Measurements from ENCODE around the gene COX6B2. TPM values are rescaled to one million over a fixed set of nuclear protein-coding genes. Genes with fewer than 3 reads are reported as not detected.
A peak's percentile ranks its signal among the peaks of the same experiment; 100 is the strongest.

The COX6B2 gene
- total and polyA plus RNA-seq, 2 of the 8 experiments (the other 6 are each of a cell fraction or from before 2014, with no cell fraction given), result 4.9 to 6.4 TPM

DNA sequence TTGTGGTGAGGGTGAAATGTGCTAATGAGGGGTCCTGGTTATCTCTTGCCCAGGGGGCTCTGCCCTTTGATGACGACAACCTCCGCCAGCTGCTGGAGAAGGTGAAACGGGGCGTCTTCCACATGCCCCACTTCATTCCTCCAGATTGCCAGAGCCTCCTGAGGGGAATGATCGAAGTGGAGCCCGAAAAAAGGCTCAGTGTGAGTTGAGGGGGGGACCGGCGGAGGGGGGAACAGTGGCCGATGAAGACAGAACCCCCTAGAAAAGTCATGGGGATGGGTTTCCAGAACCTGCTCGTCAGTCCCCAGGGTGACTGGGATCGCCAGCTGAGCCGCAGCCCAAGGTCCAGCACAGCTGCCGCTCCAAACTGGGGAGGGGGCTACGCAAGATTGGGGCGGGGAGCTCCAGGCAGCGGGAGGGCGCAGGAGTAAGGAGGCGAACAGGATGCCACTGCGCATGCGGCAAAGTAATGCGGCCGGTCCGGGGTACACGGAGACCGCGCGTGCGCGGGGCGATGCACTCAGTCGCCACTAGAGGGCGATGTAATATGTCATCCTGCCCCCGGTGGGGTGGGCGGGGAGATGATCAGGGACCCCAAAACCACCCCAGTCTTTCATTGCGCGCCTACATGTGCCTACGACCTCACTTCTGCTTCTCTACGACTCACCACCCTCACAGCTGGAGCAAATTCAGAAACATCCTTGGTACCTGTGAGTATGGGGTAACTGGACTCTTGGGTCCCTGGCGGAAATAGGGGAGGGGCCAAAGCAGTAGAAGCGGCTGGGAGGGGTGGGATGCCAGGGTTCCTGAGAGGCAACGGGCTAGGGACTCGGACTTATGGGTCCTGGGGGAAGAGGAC lies 52.8 kb downstream of the COX6B2 start (continued):
- TF ChIP-seq TEAD4 (IDR thresholded peaks at IDR 0.05; ENCODE audit: low read depth, low read length) (no peak), RNF2 (IDR thresholded peaks at IDR 0.05; ENCODE audit: borderline replicate concordance, low read depth, low read length, missing control alignments, poor library complexity, severe bottlenecking) (no peak), SIN3A (conservative IDR thresholded peaks at IDR 0.05 in 1 of 2, IDR thresholded peaks at IDR 0.05 in 1 of 2; ENCODE audit: low read depth in 1 of 2, low read length in 2 of 2) (0 out of 4 replicates have a peak, but pooled peaks have one; percentile 41 to 50), HDAC6 (IDR thresholded peaks at IDR 0.05; ENCODE audit: low read depth, low read length) (no peak), POLR2AphosphoS5 (IDR thresholded peaks at IDR 0.05; ENCODE audit: low read depth, low read length) (peak; percentile 48; the same call in 1 of the 2 replicates), CEBPB (IDR thresholded peaks at IDR 0.05; ENCODE audit: low read depth, low read length) (no peak)
- TF ChIP-seq, protein P1, sequence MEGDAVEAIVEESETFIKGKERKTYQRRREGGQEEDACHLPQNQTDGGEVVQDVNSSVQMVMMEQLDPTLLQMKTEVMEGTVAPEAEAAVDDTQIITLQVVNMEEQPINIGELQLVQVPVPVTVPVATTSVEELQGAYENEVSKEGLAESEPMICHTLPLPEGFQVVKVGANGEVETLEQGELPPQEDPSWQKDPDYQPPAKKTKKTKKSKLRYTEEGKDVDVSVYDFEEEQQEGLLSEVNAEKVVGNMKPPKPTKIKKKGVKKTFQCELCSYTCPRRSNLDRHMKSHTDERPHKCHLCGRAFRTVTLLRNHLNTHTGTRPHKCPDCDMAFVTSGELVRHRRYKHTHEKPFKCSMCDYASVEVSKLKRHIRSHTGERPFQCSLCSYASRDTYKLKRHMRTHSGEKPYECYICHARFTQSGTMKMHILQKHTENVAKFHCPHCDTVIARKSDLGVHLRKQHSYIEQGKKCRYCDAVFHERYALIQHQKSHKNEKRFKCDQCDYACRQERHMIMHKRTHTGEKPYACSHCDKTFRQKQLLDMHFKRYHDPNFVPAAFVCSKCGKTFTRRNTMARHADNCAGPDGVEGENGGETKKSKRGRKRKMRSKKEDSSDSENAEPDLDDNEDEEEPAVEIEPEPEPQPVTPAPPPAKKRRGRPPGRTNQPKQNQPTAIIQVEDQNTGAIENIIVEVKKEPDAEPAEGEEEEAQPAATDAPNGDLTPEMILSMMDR (IDR thresholded peaks at IDR 0.05; ENCODE audit: control extremely low read depth in 1 of 3, insufficient read depth in 1 of 3, low read depth in 1 of 3, low read length in 3 of 3), result peak; percentile 89 to 95 (median 94)

Measured in H1 (cell line).